ENCODE measurements around the gene ADORA2A. TPM values are rescaled to one million over a fixed set of nuclear protein-coding genes. Genes with fewer than 3 reads are reported as not detected.

Gene ADORA2A
- total RNA-seq, result 28.4 and 41.4 TPM in 2 replicates

DNA sequence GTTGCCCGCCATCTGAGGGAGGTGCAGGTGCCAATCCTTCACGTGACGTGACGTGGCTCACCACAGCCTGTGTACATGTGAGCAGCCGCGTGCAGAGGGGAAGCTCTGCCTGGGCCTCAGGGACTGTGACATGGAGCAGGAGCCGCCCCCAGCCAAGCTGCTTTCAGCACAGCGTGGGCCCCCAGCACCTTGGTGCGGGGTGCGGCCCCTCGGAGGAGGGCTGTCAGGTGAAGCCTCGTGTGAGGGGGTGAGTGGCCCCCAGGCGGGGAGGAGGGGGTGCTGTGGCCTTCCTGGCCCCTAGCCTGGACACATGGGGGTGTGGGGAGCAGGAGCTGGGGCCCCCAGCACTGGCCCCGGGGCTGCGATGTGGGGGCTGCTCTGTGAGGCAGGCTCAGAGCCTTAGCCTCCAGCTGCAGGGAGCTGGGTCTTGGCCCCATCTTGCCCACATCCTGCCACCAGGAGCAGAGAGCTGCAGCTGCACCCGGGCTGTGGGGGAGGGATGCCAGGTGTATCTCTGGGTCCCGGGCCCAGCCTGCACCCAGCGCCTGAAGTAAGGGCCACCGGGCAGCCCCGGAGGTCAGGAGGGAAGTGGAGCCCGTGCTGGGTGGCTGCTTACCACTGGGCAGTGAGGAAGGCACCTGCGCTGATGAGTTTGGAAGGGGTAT is at the start of gene ADORA2A:
TSS of gene ADORA2A (plus strand) at position 100 of the 665 bp plus-strand sequence. CDS start 5,806 bp downstream, outside the sequence.

Other genes starting within 250 kb of the ADORA2A start
- gene SUSD2, start 246.1 kb upstream of the ADORA2A start, total RNA-seq, result 0.13 and 0.14 TPM in 2 replicates
- 2.3 and 20.8 TPM in 2 replicates for gene GGT5, start 182.5 kb upstream of the ADORA2A start, total RNA-seq
- gene SPECC1L, start 156.8 kb upstream of the ADORA2A start, total RNA-seq, result 56.9 and 60.2 TPM in 2 replicates
- gene UPB1, start 67.7 kb downstream of the ADORA2A start, total RNA-seq, result 0.07 and 0.40 TPM in 2 replicates
- 135 and 166 TPM in 2 replicates for gene GUCD1, start 127.5 kb downstream of the ADORA2A start, total RNA-seq
- 148 and 185 TPM in 2 replicates for gene SNRPD3, start 128.4 kb downstream of the ADORA2A start, total RNA-seq
- 2.0 and 3.7 TPM in 2 replicates for gene LRRC75B, start 165.5 kb downstream of the ADORA2A start, total RNA-seq
- 0.53 and 0.57 TPM in 2 replicates for gene GGT1, start 175.6 kb downstream of the ADORA2A start, total RNA-seq

Measured in thoracic aorta endothelial cell (primary cell).